HEK293 (cell line): ENCODE results near the gene PRLR.

Source experiments
- CTCF ChIA-PET: fragments of 350-600 bp; formaldehyde crosslinking; extraction: SDS; loops from one replicate; lab custom pipeline; 2021; ENCODE audit warnings: antibody characterized with exemption; lab: Yijun Ruan, JAX
- POLR2A ChIA-PET: fragments of 300-600 bp; formaldehyde crosslinking; extraction: SDS; loops from one replicate; lab custom pipeline; 2020; ENCODE audit warnings: antibody characterized with exemption, inconsistent platforms; lab: Yijun Ruan, JAX
- H3K27ac ChIP-seq: fragments of 200-500 bp; sonication (Bioruptor generic); 2 replicates; pipeline ENCODE4 v1.5.1; 2014; ENCODE audit warnings: low read depth, low read length, control low read depth, inconsistent platforms; ENCODE audit errors: extremely low read depth
- H3K36me3 ChIP-seq, 2 experiments: fragments of 200-500 bp in 1 of 2; sonication (Bioruptor generic) in 1 of 2; 1 replicate in 1 of 2; 2 replicates in 1 of 2; pipeline ENCODE4 v1.5.1; 2014 to 2017; ENCODE audit warnings: inconsistent platforms in 2 of 2, low read length in 2 of 2; ENCODE audit not compliant: control insufficient read depth in 2 of 2, insufficient read depth in 1 of 2
- H3K4me1 ChIP-seq: fragments of 200-500 bp; sonication (Bioruptor generic); 2 replicates; pipeline ENCODE4 v1.5.1; 2014; ENCODE audit warnings: mild to moderate bottlenecking, low read length, inconsistent platforms; ENCODE audit not compliant: control insufficient read depth, insufficient read depth
- H3K4me3 ChIP-seq: 2 replicates; pipeline ENCODE4 v1.5.1; 2011; ENCODE audit warnings: low read depth, mild to moderate bottlenecking, control low read depth, low read length, moderate library complexity
- H3K9me3 ChIP-seq: fragments of 200-500 bp; sonication (Bioruptor generic); 2 replicates; pipeline ENCODE4 v1.5.1; 2014; ENCODE audit warnings: low read depth, low read length, inconsistent platforms; ENCODE audit not compliant: control insufficient read depth, insufficient read depth
- GFI1B ChIP-seq: fragments of 450-650 bp; formaldehyde crosslinking; IDR thresholded peaks from 2 replicates; pipeline ENCODE4 v1.5.1; 2016; ENCODE audit warnings: missing biosample characterization, missing genetic modification characterization
- GLIS2 ChIP-seq: fragments of 450-650 bp; formaldehyde crosslinking; IDR thresholded peaks from 2 replicates; pipeline ENCODE4 v1.5.1; 2016; ENCODE audit warnings: missing biosample characterization, missing genetic modification characterization
- HIC1 ChIP-seq: fragments of 450-650 bp; formaldehyde crosslinking; IDR thresholded peaks from 2 replicates; pipeline ENCODE4 v1.5.1; 2016; ENCODE audit warnings: missing biosample characterization, missing genetic modification characterization
- INSM2 ChIP-seq: fragments of 450-650 bp; formaldehyde crosslinking; IDR thresholded peaks from 2 replicates; pipeline ENCODE4 v1.5.1; 2016; ENCODE audit warnings: missing biosample characterization, missing genetic modification characterization
- MYNN ChIP-seq: fragments of 450-650 bp; formaldehyde crosslinking; IDR thresholded peaks from 2 replicates; pipeline ENCODE4 v1.5.1; 2016; ENCODE audit warnings: missing biosample characterization, missing genetic modification characterization, borderline replicate concordance
- PRDM1 ChIP-seq: fragments of 450-650 bp; formaldehyde crosslinking; IDR thresholded peaks from 2 replicates; pipeline ENCODE4; 2016; ENCODE audit warnings: missing biosample characterization, missing genetic modification characterization
- RBAK ChIP-seq: fragments of 450-650 bp; formaldehyde crosslinking; IDR thresholded peaks from 2 replicates; pipeline ENCODE4 v1.5.1; 2016; ENCODE audit warnings: missing biosample characterization, missing genetic modification characterization
- REPIN1 ChIP-seq: fragments of 450-650 bp; formaldehyde crosslinking; IDR thresholded peaks from 2 replicates; pipeline ENCODE4 v1.5.1; 2017; ENCODE audit warnings: missing biosample characterization, missing genetic modification characterization, low read depth
- ZBTB10 ChIP-seq: fragments of 450-650 bp; formaldehyde crosslinking; IDR thresholded peaks from 2 replicates; pipeline ENCODE4 v1.5.1; 2016; ENCODE audit warnings: missing biosample characterization, missing genetic modification characterization
- ZBTB7A ChIP-seq: fragments of 450-650 bp; formaldehyde crosslinking; IDR thresholded peaks from 2 replicates; pipeline ENCODE4 v1.5.1; 2016; ENCODE audit warnings: low read depth, missing biosample characterization, missing genetic modification characterization
- ZBTB8A ChIP-seq: fragments of 450-650 bp; formaldehyde crosslinking; IDR thresholded peaks from 2 replicates; pipeline ENCODE4 v1.5.1; 2016; ENCODE audit warnings: missing biosample characterization, missing genetic modification characterization
- ZNF114 ChIP-seq: fragments of 450-650 bp; formaldehyde crosslinking; IDR thresholded peaks from 2 replicates; pipeline ENCODE4 v1.5.0; 2017; ENCODE audit warnings: missing biosample characterization, missing genetic modification characterization
- ZNF169 ChIP-seq: fragments of 450-650 bp; formaldehyde crosslinking; IDR thresholded peaks from 2 replicates; pipeline ENCODE4 v1.5.1; 2016; ENCODE audit warnings: missing biosample characterization, missing genetic modification characterization
- ZNF341 ChIP-seq: fragments of 450-650 bp; formaldehyde crosslinking; IDR thresholded peaks from 2 replicates; pipeline ENCODE4; 2016; ENCODE audit warnings: low read depth, missing biosample characterization, missing genetic modification characterization
- ZNF362 ChIP-seq: fragments of 450-650 bp; formaldehyde crosslinking; IDR thresholded peaks from 2 replicates; pipeline ENCODE4 v1.5.1; 2016; ENCODE audit warnings: missing biosample characterization, missing genetic modification characterization
- ZNF423 ChIP-seq: fragments of 450-650 bp; formaldehyde crosslinking; IDR thresholded peaks from 2 replicates; pipeline ENCODE4 v1.5.1; 2016; ENCODE audit warnings: missing biosample characterization, missing genetic modification characterization
- ZNF473 ChIP-seq: fragments of 450-650 bp; formaldehyde crosslinking; IDR thresholded peaks from 2 replicates; pipeline ENCODE4 v1.5.1; 2017; ENCODE audit warnings: missing biosample characterization, missing genetic modification characterization
- ZNF510 ChIP-seq: fragments of 450-650 bp; formaldehyde crosslinking; IDR thresholded peaks from 2 replicates; pipeline ENCODE4 v1.5.1; 2018; ENCODE audit warnings: mild to moderate bottlenecking, missing genetic modification characterization, missing biosample characterization; ENCODE audit not compliant: insufficient replicate concordance
- ZNF521 ChIP-seq: fragments of 450-650 bp; formaldehyde crosslinking; IDR thresholded peaks from 2 replicates; pipeline ENCODE4 v1.5.1; 2017; ENCODE audit warnings: missing biosample characterization, mild to moderate bottlenecking, missing genetic modification characterization
- ZNF596 ChIP-seq: fragments of 450-650 bp; IDR thresholded peaks from 2 replicates; pipeline ENCODE4 v1.5.0; 2018; ENCODE audit warnings: missing biosample characterization, mild to moderate bottlenecking, missing genetic modification characterization, moderate library complexity
- ZNF707 ChIP-seq: fragments of 450-650 bp; formaldehyde crosslinking; IDR thresholded peaks from 2 replicates; pipeline ENCODE4 v1.5.1; 2016; ENCODE audit warnings: missing biosample characterization, missing genetic modification characterization

Gene PRLR

GRCh38 chr5:35122819-35123218 lies 107.5 kb downstream of the PRLR start:
- no peak for TF ChIP-seq INSM2 (tag by site-specific recombination)
- no peak for TF ChIP-seq ZNF423 (tag by site-specific recombination)
- TF ChIP-seq ZNF596 (tag by site-specific recombination), result no peak
- CTCF ChIA-PET, result no interaction called here
- Histone ChIP-seq H3K27ac (no peak overlapping the region), H3K4me1 (no peaks in the 10 kb centered on the region), H3K36me3 (no peaks in the 10 kb centered on the region), H3K9me3 (no peaks in the 10 kb centered on the region; the same call in 1 of the 2 replicates), H3K4me3 (no peak overlapping the region)
- POLR2A ChIA-PET, result no interaction called here

- Histone ChIP-seq H3K4me1 (no peaks in the 10 kb centered on the region), H3K9me3 (no peaks in the 10 kb centered on the region; the same call in 1 of the 2 replicates), H3K36me3 (no peaks in the 10 kb centered on the region), H3K4me3 (no peak overlapping the region), H3K27ac (no peak overlapping the region)
- CTCF ChIA-PET, result interaction anchor here (0.6 kb wide), 1 partner anchor 267 kb away, joined by 3 read pairs; no protein-coding TSS in a partner anchor
- POLR2A ChIA-PET, result no interaction called here
- no peak for TF ChIP-seq GLIS2 (tag by site-specific recombination)
- TF ChIP-seq MYNN, result no peak
- TF ChIP-seq ZNF114 (tag by site-specific recombination), result no peak
- no peak for TF ChIP-seq HIC1
- TF ChIP-seq ZNF521 (tag by site-specific recombination), result no peak
- no peak for TF ChIP-seq ZNF473 (tag by site-specific recombination)
- no peak for TF ChIP-seq PRDM1 (tag by site-specific recombination)
- TF ChIP-seq ZBTB7A (tag by site-specific recombination), result no peak
Measured at GRCh38 chr5:35120715-35121114, 109.6 kb downstream of the PRLR start.

- POLR2A ChIA-PET, result no interaction called here
- H3K4me3 ChIP-seq, result no peak overlapping the region
- no peaks in the 10 kb centered on the region for H3K36me3 ChIP-seq
- CTCF ChIA-PET, result interaction anchor here (0.6 to 0.7 kb wide), 2 partner anchors 37 to 49 kb away, joined by 4 to 5 read pairs; no protein-coding TSS in a partner anchor
- H3K4me1 ChIP-seq, result no peaks in the 10 kb centered on the region
- no peak for TF ChIP-seq RBAK (tag by site-specific recombination)
- TF ChIP-seq ZNF169 (tag by site-specific recombination), result no peak
- TF ChIP-seq ZBTB8A (tag by site-specific recombination), result no peak
- TF ChIP-seq ZBTB10 (tag by site-specific recombination), result no peak
- TF ChIP-seq ZNF341 (tag by site-specific recombination), result no peak
- TF ChIP-seq ZBTB7A (tag by site-specific recombination), result no peak
- no peak for TF ChIP-seq GFI1B (tag by site-specific recombination)
- TF ChIP-seq ZNF362 (tag by site-specific recombination), result no peak
- no peak for TF ChIP-seq ZNF114 (tag by site-specific recombination)
- TF ChIP-seq ZNF510 (tag by site-specific recombination), result no peak
- TF ChIP-seq ZNF707 (tag by site-specific recombination), result no peak
- TF ChIP-seq REPIN1 (tag by site-specific recombination), result no peak
- no peak overlapping the region for H3K27ac ChIP-seq
- H3K9me3 ChIP-seq, result no peaks in the 10 kb centered on the region
Measured at GRCh38 chr5:35117967-35118366, 112.3 kb downstream of the PRLR start.
